Colonic mucosa (tissue), 4 donors: ENCODE data around the gene FASTK. TPM values are rescaled to one million over a fixed set of nuclear protein-coding genes. Genes with fewer than 3 reads are reported as not detected.
A peak's percentile ranks its signal among the peaks of the same experiment; 100 is the strongest.

Experiments
- DNase-seq: peaks from one replicate; pipeline ENCODE4 v3.0.0-alpha.2; 2020
- H3K27ac ChIP-seq: fragments of 200-600 bp; one replicate; pipeline ENCODE4 v1.8.0; 2021
- H3K27me3 ChIP-seq: fragments of 200-600 bp; one replicate; pipeline ENCODE4 v1.8.0; 2021
- H3K36me3 ChIP-seq: fragments of 200-600 bp; one replicate; pipeline ENCODE4 v1.8.0; 2021
- H3K4me1 ChIP-seq: fragments of 200-600 bp; one replicate; pipeline ENCODE4 v1.8.0; 2021; ENCODE audit warnings: mild to moderate bottlenecking
- H3K4me3 ChIP-seq: fragments of 200-600 bp; one replicate; pipeline ENCODE4 v1.8.0; 2021
- H3K9ac ChIP-seq, 2 donors: one replicate each; pipeline ENCODE4 v1.7.0; 2013; ENCODE audit warnings: control low read depth in 2 of 2, low read depth in 2 of 2, low read length in 2 of 2
- H3K9me3 ChIP-seq: fragments of 200-600 bp; one replicate; pipeline ENCODE4 v1.8.0; 2021
- intact Hi-C: fragments of 100-400 bp; cut with DNase I; formaldehyde crosslinking; loops from one replicate; pipeline ENCODE4 v1.14.1; 2022
- total RNA-seq, 2 donors: library from RNA; stranded (reverse); fragmentation: NEBNext Ultra II Directional in 1 of 2; extraction: Animal tissue kit (Norgen Biotek cat#: 25700) in 1 of 2; gene quantifications; one replicate each; pipeline ENCODE4 v1.2.1, GENCODE V29; 2021
- TF ChIP-seq, protein P1 (sequence below): fragments of 200-600 bp; IDR thresholded peaks from one replicate; pipeline ENCODE4 v1.8.0; 2022; ENCODE audit warnings: antibody characterized with exemption, mild to moderate bottlenecking
- donor health status: healthy.
- donor health status: DM: no; HTN: no; CAD: no.
- donor health status: DM: no; HTN: no; CAD: no.

The FASTK gene
- total RNA-seq, 2 donors from 2014 or later, result 67.0 to 149 TPM

DNA sequence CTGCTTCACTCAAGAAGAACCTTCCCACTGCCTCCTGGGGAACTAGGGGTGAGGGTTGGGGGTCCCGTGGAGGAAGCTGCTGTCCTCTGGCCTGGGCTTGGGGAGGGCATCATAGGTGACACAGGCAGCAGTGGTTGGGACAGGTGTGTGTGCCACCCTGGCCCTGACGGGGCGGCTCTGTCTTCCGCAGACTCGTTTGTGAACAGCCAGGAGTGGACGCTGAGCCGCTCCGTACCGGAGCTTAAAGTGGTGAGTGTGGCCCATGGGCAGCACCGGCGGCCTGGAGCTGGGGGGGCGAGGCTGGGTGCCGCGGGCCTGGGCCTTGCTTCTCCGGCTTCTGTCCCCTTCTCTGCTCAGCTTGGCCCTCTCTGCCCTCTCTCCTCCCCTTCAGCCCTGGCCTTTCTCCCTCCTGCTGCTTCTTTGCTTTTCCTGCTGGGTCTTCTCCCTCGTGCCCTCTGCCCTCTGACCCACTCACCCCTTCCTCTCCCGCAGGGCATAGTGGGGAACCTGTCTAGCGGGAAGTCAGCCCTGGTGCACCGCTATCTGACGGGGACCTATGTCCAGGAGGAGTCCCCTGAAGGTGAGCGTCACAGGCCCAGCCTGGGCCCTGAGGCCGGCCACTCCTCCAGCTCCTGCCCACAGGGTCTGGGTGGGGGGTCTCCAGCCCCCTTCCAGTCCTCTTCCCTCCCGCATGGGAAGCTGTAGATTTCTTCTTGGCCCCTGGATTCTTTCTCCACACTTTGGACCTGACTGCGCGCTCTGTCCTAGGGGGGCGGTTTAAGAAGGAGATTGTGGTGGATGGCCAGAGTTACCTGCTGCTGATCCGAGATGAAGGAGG lies 36.2 kb upstream of the FASTK start:
- TF ChIP-seq, protein P1, sequence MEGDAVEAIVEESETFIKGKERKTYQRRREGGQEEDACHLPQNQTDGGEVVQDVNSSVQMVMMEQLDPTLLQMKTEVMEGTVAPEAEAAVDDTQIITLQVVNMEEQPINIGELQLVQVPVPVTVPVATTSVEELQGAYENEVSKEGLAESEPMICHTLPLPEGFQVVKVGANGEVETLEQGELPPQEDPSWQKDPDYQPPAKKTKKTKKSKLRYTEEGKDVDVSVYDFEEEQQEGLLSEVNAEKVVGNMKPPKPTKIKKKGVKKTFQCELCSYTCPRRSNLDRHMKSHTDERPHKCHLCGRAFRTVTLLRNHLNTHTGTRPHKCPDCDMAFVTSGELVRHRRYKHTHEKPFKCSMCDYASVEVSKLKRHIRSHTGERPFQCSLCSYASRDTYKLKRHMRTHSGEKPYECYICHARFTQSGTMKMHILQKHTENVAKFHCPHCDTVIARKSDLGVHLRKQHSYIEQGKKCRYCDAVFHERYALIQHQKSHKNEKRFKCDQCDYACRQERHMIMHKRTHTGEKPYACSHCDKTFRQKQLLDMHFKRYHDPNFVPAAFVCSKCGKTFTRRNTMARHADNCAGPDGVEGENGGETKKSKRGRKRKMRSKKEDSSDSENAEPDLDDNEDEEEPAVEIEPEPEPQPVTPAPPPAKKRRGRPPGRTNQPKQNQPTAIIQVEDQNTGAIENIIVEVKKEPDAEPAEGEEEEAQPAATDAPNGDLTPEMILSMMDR, result no peak
- no peak overlapping the region for H3K4me3 ChIP-seq
- no peaks in the 10 kb centered on the region for H3K9me3 ChIP-seq
- H3K9ac ChIP-seq, result peak overlapping the region in 1 of 2 donors; percentile 12
- no peak for DNase-seq
- H3K27me3 ChIP-seq, result no peaks in the 10 kb centered on the region
- H3K36me3 ChIP-seq, result no peaks in the 10 kb centered on the region
- intact Hi-C loops, result no loop called here
- no peak overlapping the region for H3K27ac ChIP-seq
- peaks cover 15% of the 10 kb centered on the region for H3K4me1 ChIP-seq

GRCh38 chr7:151115836-151116418 lies 35.3 kb upstream of the FASTK start:
- Histone ChIP-seq H3K4me3 (peak overlapping the region; percentile 17), H3K27ac (no peak overlapping the region)
- intact Hi-C loops, result no loop called here

DNA sequence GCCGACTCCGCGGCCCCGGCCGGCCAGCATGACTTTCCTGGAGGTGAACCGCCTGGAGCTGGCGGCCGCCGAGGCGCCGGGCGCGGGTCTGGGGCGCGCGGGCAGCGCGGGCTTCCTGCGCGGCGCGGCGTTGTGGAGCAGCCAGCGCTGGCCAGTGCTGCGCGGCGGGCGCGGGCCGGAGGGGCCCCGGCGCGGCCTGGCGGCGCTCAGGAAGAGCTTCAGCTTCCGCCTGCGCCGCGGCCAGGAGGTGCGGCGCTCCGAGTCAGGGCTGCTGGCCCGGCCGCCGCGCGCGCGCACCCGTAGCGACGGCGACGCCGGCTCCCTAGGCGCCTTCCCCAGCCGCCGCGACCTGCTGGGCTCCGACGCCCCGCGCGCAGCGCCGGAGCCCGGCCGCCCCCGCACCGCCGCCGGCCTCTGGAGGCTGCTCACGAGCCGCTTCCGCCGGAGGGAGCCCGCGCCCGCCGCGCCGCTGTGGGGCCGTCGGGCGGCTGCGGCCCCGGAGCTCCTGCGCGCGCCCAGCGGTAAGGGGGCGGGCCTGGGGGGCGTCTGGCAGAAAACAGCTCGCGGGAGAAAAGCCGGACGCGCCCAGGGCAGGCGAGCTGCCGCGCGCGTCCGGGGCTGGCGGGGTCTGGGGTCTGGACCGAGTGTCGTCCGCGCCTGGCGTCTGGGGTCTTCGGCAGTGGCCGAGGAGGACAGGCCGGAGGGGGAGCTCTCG lies 34.7 kb upstream of the FASTK start:
- Histone ChIP-seq H3K27me3 (no peaks in the 10 kb centered on the region), H3K4me3 (peak overlapping the region; percentile 17), H3K9ac (peak overlapping the region in 1 of 2 donors; percentile 60), H3K27ac (no peak overlapping the region), H3K9me3 (no peaks in the 10 kb centered on the region), H3K4me1 (peaks cover 22% of the 10 kb centered on the region), H3K36me3 (no peaks in the 10 kb centered on the region)
- intact Hi-C loops, result no loop called here
- no peak for DNase-seq
- TF ChIP-seq, protein P1, result no peak

More at GRCh38 chr7:151115836-151116418, 35.3 kb upstream of the FASTK start:
- Histone ChIP-seq H3K4me1 (peaks cover 19% of the 10 kb centered on the region), H3K27me3 (no peaks in the 10 kb centered on the region), H3K9me3 (no peaks in the 10 kb centered on the region), H3K9ac (peak overlapping the region; percentile 12 to 60), H3K36me3 (no peaks in the 10 kb centered on the region)
- DNase-seq, result peak; percentile 84
- TF ChIP-seq, protein P1, result no peak

GRCh38 chr7:151114151-151115090 lies 33.8 kb upstream of the FASTK start:
- intact Hi-C loops, result loop anchor here (5.0 kb wide), 1 partner anchor 82 kb away; no protein-coding TSS in a partner anchor
- TF ChIP-seq, protein P1, result no peak
- Histone ChIP-seq H3K4me3 (peak overlapping the region; percentile 24), H3K27ac (no peak overlapping the region), H3K36me3 (no peaks in the 10 kb centered on the region), H3K4me1 (peaks cover 22% of the 10 kb centered on the region), H3K27me3 (no peaks in the 10 kb centered on the region), H3K9me3 (no peaks in the 10 kb centered on the region), H3K9ac (peak overlapping the region in 1 of 2 donors; percentile 34)
- DNase-seq, result peak; percentile 46
